Measurements from ENCODE around the gene UBE2V1. TPM values are rescaled to one million over a fixed set of nuclear protein-coding genes. Genes with fewer than 3 reads are reported as not detected.
"Not testable (repeated sequence)": the region's sequence is repeated elsewhere in the genome, so short reads cannot be mapped to it uniquely, and the experiment has no call there.

Gene UBE2V1
- total RNA-seq, 1 donor from 2014 or later: 223 TPM

DNA sequence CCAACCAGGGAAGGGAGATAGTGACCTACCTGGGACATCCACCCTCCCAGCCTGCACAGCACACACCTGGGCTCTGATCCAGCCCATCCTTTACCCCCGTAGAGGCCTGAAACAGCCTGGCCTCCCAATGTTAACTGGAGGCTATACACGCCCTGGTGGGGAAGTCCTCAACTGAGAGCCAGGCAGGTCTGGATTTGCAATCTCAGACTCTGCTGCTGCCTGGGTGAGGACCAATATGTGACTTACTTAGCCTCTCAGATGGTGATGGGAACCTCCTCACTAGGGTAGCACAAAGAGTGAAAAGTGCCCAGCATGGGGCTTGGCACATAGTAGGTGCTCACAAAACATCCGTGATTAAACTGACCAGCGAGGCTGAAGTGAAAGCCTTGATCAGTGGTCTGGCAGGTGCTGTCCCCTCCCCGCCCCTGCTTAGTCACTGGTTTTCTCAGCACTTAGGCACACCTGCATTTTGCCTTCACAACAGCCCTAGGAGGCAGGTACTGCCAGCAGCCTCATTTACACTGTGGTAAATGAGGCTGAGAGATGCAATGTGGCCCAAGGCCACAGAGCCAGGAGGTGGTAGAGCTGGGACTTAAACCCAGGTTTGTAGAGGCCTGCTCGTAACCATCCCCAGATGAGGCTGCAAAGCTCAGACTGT, 28.2 kb upstream of the UBE2V1 start:
- DNase-seq (ENCODE audit: low spot score): no peak

DNA sequence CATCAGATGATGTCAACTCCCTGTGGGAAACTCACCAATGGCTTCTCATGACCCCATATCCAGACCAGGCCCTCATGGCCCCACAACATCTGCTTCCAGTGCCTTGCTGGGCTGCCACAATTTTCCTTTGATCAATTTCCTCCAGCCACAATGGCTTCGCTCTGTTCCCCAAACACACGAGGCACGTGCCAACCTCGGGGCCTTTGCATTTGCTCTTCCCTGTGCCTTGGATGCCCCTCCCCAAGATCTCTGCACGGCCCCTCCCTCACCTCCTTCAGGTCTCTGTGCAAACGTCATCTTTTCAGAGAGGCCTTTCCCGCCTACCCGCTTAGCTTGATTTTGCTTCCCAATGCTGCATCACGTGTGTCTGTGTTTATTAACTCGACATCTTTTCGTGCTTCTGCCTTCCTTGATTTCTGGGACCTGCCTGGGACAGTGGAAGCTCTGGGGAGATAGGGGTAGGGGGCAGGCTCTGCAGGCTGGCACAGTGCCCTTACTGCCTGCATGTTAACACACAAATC, 27.4 kb upstream of the UBE2V1 start:
- peak overlapping the region; percentile 2 for H3K4me3 Mint-ChIP-seq (ENCODE audit: unreplicated experiment)
- DNase-seq (ENCODE audit: low spot score): no peak
- peaks cover 37% of the 10 kb centered on the region for H3K36me3 Mint-ChIP-seq (ENCODE audit: low read depth, unreplicated experiment)
- H3K27me3 Mint-ChIP-seq (ENCODE audit: unreplicated experiment): peaks cover 3% of the 10 kb centered on the region
- H3K4me1 Mint-ChIP-seq (ENCODE audit: unreplicated experiment): peaks cover 12% of the 10 kb centered on the region
- H3K27ac Mint-ChIP-seq (ENCODE audit: unreplicated experiment): no peak overlapping the region
- TF ChIP-seq, protein P1, sequence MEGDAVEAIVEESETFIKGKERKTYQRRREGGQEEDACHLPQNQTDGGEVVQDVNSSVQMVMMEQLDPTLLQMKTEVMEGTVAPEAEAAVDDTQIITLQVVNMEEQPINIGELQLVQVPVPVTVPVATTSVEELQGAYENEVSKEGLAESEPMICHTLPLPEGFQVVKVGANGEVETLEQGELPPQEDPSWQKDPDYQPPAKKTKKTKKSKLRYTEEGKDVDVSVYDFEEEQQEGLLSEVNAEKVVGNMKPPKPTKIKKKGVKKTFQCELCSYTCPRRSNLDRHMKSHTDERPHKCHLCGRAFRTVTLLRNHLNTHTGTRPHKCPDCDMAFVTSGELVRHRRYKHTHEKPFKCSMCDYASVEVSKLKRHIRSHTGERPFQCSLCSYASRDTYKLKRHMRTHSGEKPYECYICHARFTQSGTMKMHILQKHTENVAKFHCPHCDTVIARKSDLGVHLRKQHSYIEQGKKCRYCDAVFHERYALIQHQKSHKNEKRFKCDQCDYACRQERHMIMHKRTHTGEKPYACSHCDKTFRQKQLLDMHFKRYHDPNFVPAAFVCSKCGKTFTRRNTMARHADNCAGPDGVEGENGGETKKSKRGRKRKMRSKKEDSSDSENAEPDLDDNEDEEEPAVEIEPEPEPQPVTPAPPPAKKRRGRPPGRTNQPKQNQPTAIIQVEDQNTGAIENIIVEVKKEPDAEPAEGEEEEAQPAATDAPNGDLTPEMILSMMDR (IDR thresholded peaks at IDR 0.05; ENCODE audit: unreplicated experiment): no peak
- no peaks in the 10 kb centered on the region for H3K9me3 Mint-ChIP-seq (ENCODE audit: unreplicated experiment)

More for the DNA sequence above, 28.2 kb upstream of the UBE2V1 start:
- TF ChIP-seq, protein P1 (IDR thresholded peaks at IDR 0.05; ENCODE audit: unreplicated experiment): no peak
- H3K27ac Mint-ChIP-seq (ENCODE audit: unreplicated experiment): no peak overlapping the region
- no peak overlapping the region for H3K4me3 Mint-ChIP-seq (ENCODE audit: unreplicated experiment)
- H3K9me3 Mint-ChIP-seq (ENCODE audit: unreplicated experiment): no peaks in the 10 kb centered on the region
- H3K4me1 Mint-ChIP-seq (ENCODE audit: unreplicated experiment): peaks cover 14% of the 10 kb centered on the region
- peaks cover 32% of the 10 kb centered on the region for H3K36me3 Mint-ChIP-seq (ENCODE audit: low read depth, unreplicated experiment)
- peaks cover 3% of the 10 kb centered on the region for H3K27me3 Mint-ChIP-seq (ENCODE audit: unreplicated experiment)

DNA sequence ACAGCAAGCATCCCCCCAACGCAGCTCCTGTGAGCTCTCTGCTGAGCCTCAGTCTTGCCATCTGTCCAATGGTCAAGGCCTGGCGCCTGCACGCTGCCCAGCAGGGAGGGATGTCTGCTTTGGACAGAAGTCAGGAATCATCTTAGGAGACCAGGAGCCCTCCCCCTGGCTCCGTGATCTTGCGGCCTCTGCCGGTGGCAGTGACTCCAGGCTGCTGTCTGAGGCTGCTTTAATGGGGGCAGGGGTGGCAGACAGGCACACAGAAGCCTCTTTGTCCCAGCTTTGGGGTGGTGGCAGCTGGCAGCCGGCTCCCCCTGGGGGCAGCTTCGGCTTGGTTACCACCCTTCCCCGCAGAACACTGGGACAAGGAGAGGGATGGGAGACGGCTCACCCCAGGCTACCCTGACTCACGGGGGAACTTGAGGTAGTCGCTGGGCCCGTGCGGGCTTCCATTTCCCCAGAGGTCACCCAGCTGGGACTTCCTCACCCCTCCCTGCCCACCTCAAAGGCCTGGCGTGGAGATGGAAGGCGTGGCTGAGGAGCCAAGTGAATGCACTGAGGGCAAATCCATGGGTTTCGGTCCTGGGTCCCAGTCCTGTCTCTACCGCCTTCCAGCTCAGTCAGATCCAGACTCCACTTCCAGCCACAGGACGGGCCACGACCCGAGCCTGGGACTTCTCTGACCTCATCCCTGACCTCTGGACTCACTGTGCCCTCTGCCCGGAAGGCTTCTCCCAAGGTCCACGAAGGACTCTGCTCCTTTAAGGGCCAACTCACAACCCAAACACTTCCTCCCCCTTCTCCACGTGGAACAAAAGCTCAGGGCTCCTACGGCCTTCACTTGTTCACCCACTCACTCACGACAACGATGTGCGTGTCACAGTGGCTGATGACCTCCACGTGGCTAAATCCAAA, 25.8 kb upstream of the UBE2V1 start:
- Mint-ChIP-seq H3K4me1 (ENCODE audit: unreplicated experiment) (peaks cover 12% of the 10 kb centered on the region), H3K27me3 (ENCODE audit: unreplicated experiment) (peaks cover 3% of the 10 kb centered on the region), H3K27ac (ENCODE audit: unreplicated experiment) (no peak overlapping the region), H3K36me3 (ENCODE audit: low read depth, unreplicated experiment) (peaks cover 37% of the 10 kb centered on the region), H3K4me3 (ENCODE audit: unreplicated experiment) (no peak overlapping the region), H3K9me3 (ENCODE audit: unreplicated experiment) (no peaks in the 10 kb centered on the region)
- TF ChIP-seq, protein P1 (IDR thresholded peaks at IDR 0.05; ENCODE audit: unreplicated experiment): no peak
- DNase-seq (ENCODE audit: low spot score): no peak

DNA sequence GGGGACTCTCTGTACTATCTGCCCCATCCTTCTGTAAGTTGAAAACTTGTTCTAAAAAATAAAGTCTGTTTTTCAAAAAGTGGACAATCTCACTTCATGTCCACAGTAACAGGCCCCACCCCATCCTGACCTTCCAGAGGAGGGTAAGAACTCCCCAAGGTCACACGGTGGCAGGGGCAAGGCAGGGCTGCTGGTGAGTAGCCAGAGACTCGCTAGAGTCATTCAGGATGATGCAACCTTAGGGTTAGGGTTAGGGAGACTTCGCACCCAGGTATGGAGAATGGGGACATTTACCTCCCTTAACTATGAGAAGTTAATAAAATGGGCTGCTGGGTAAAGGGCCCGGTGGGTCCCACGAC, 25.1 kb upstream of the UBE2V1 start:
- Mint-ChIP-seq H3K4me3 (ENCODE audit: unreplicated experiment) (no peak overlapping the region), H3K36me3 (ENCODE audit: low read depth, unreplicated experiment) (peaks cover 36% of the 10 kb centered on the region), H3K27ac (ENCODE audit: unreplicated experiment) (no peak overlapping the region), H3K9me3 (ENCODE audit: unreplicated experiment) (no peaks in the 10 kb centered on the region), H3K27me3 (ENCODE audit: unreplicated experiment) (peaks cover 3% of the 10 kb centered on the region), H3K4me1 (ENCODE audit: unreplicated experiment) (peaks cover 11% of the 10 kb centered on the region)
- TF ChIP-seq, protein P1 (IDR thresholded peaks at IDR 0.05; ENCODE audit: unreplicated experiment): no peak
- DNase-seq (ENCODE audit: low spot score): no peak

DNA sequence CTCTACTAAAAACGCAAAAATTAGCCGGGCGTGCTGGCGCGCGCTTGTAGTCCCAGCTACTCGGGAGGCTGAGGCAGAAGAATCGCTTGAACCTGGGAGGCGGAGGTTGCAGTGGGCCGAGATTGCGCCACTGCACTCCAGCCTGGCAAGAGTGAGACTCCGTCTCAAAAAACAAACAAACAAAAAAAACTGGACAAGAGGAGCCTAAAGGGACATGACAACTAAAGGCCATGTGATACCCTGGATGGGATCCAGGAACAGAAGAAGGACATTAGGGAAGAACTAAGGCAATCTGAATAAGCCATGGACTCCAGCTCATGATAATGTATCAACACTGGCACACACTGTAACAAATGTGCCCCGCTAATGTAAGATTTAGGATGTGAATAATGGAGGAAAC, 24.8 kb upstream of the UBE2V1 start:
- Mint-ChIP-seq H3K27ac (ENCODE audit: unreplicated experiment) (peak overlapping the region; percentile 75), H3K36me3 (ENCODE audit: low read depth, unreplicated experiment) (peaks cover 33% of the 10 kb centered on the region)
- not testable (repeated sequence) for H3K27me3 Mint-ChIP-seq (ENCODE audit: unreplicated experiment); H3K9me3 Mint-ChIP-seq (ENCODE audit: unreplicated experiment); H3K4me3 Mint-ChIP-seq (ENCODE audit: unreplicated experiment); DNase-seq (ENCODE audit: low spot score); H3K4me1 Mint-ChIP-seq (ENCODE audit: unreplicated experiment)

Measured in endothelial cell (in vitro differentiated cells).